Stimulated activated memory B cell treated with anti-CD40 and anti-IgM and Interleukin-4, amounts not matched to agents 10 μg/mL and 1 μg/mL and 100 μg/mL, for 72 hours (primary cell): ENCODE results near the gene SLC16A5.

Experiments used
- ATAC-seq: fragments of 150-1000 bp; cut with Tn5 transposase; 2 replicates; pipeline ENCODE4 v1.10.0; 2021
- H3K27ac Mint-ChIP-seq: one replicate; pipeline ENCODE4 v1.8.0; 2022; ENCODE audit warnings: mild to moderate bottlenecking, mixed read lengths
- H3K27me3 Mint-ChIP-seq: one replicate; pipeline ENCODE4 v1.8.0; 2022; ENCODE audit warnings: mixed read lengths
- H3K36me3 Mint-ChIP-seq: one replicate; pipeline ENCODE4 v1.8.0; 2022; ENCODE audit warnings: mixed read lengths
- H3K4me1 Mint-ChIP-seq: one replicate; pipeline ENCODE4 v1.8.0; 2022; ENCODE audit warnings: mixed read lengths
- H3K4me3 Mint-ChIP-seq: one replicate; pipeline ENCODE4 v1.8.0; 2022; ENCODE audit warnings: mild to moderate bottlenecking, moderate library complexity, mixed read lengths
- H3K9me3 Mint-ChIP-seq: one replicate; pipeline ENCODE4 v1.8.0; 2022; ENCODE audit warnings: mixed read lengths

SLC16A5 gene

GRCh38 chr17:75090871-75091854 is 3.4 kb downstream of the SLC16A5 start:
- Mint-ChIP-seq H3K4me3 (no peak overlapping the region), H3K4me1 (peaks cover 40% of the 10 kb centered on the region), H3K27ac (no peak overlapping the region), H3K36me3 (no peaks in the 10 kb centered on the region), H3K27me3 (no peaks in the 10 kb centered on the region), H3K9me3 (no peaks in the 10 kb centered on the region)
- no peak for ATAC-seq

GRCh38 chr17:75091855-75092327 is 4.1 kb downstream of the SLC16A5 start:
- ATAC-seq = no peak
- no peak overlapping the region for H3K27ac Mint-ChIP-seq
- no peaks in the 10 kb centered on the region for H3K27me3 Mint-ChIP-seq
- H3K4me1 Mint-ChIP-seq = peaks cover 33% of the 10 kb centered on the region
- no peaks in the 10 kb centered on the region for H3K36me3 Mint-ChIP-seq
- H3K4me3 Mint-ChIP-seq = no peak overlapping the region
- H3K9me3 Mint-ChIP-seq = no peaks in the 10 kb centered on the region

DNA sequence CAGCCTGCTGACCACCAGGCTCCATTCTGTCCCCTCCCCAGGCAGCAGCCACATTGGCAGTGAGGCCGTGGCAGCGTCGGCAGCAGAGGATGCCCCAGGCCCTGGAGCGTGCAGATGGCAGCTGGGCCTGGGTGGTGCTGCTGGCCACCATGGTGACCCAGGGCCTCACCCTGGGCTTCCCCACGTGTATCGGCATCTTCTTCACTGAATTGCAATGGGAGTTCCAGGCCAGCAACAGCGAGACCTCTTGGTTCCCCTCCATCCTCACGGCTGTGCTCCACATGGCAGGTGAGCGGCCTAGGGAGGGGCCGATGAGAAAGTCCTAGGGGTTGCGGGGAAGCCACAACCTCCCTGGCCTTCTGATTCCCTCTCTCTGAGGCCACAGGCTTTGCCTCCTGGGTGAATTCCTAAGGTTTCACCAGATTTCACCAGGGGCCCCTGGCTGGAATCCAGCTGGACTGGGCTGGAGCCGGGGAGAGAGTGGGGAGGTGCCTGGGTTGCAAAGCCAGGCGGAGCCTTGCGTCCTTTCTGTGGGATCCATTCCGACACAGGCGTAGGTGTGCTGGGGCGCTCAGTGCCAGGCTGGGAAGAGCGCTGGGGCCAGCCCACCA is 5.9 kb downstream of the SLC16A5 start:
- H3K4me1 Mint-ChIP-seq = peaks cover 24% of the 10 kb centered on the region
- no peak overlapping the region for H3K27ac Mint-ChIP-seq
- H3K9me3 Mint-ChIP-seq = no peaks in the 10 kb centered on the region
- ATAC-seq = no peak
- no peak overlapping the region for H3K4me3 Mint-ChIP-seq
- H3K27me3 Mint-ChIP-seq = no peaks in the 10 kb centered on the region
- H3K36me3 Mint-ChIP-seq = no peaks in the 10 kb centered on the region

- Mint-ChIP-seq H3K4me3 (no peak overlapping the region), H3K27ac (no peak overlapping the region), H3K27me3 (no peaks in the 10 kb centered on the region), H3K4me1 (peaks cover 25% of the 10 kb centered on the region), H3K9me3 (no peaks in the 10 kb centered on the region), H3K36me3 (no peaks in the 10 kb centered on the region)
- peak; percentile 26 for ATAC-seq
Measured at GRCh38 chr17:75094871-75095399, 7.2 kb downstream of the SLC16A5 start.

GRCh38 chr17:75096082-75096625 is 8.4 kb downstream of the SLC16A5 start:
- Mint-ChIP-seq H3K27ac (no peak overlapping the region), H3K27me3 (no peaks in the 10 kb centered on the region), H3K9me3 (no peaks in the 10 kb centered on the region), H3K36me3 (no peaks in the 10 kb centered on the region), H3K4me3 (no peak overlapping the region), H3K4me1 (peaks cover 19% of the 10 kb centered on the region)
- ATAC-seq = no peak

DNA sequence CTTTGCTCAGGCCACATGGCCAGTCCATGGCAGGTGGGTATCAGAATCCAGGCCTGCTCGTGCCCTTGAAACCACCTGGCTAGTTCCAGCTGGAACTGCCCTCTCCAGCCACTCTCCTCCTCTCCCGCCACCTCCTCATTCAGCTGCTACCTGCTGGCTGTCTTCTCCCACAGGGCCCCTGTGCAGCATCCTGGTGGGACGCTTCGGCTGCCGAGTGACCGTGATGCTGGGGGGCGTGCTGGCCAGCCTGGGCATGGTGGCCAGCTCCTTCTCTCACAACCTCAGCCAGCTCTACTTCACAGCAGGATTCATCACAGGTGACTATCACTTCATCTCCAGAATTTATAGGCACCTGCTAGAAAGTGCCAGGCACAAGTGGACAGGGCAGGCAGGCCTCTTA is 10.1 kb downstream of the SLC16A5 start:
- H3K27me3 Mint-ChIP-seq = no peaks in the 10 kb centered on the region
- H3K36me3 Mint-ChIP-seq = no peaks in the 10 kb centered on the region
- no peaks in the 10 kb centered on the region for H3K9me3 Mint-ChIP-seq
- H3K4me3 Mint-ChIP-seq = no peak overlapping the region
- ATAC-seq = no peak
- peak overlapping the region; percentile 2 for H3K27ac Mint-ChIP-seq
- H3K4me1 Mint-ChIP-seq = peaks cover 22% of the 10 kb centered on the region

GRCh38 chr17:75098861-75099260 is 11.1 kb downstream of the SLC16A5 start:
- no peaks in the 10 kb centered on the region for H3K27me3 Mint-ChIP-seq
- no peak overlapping the region for H3K4me3 Mint-ChIP-seq
- ATAC-seq = no peak
- no peaks in the 10 kb centered on the region for H3K36me3 Mint-ChIP-seq
- peaks cover 22% of the 10 kb centered on the region for H3K4me1 Mint-ChIP-seq
- no peaks in the 10 kb centered on the region for H3K9me3 Mint-ChIP-seq
- H3K27ac Mint-ChIP-seq = peak overlapping the region; percentile 2

DNA sequence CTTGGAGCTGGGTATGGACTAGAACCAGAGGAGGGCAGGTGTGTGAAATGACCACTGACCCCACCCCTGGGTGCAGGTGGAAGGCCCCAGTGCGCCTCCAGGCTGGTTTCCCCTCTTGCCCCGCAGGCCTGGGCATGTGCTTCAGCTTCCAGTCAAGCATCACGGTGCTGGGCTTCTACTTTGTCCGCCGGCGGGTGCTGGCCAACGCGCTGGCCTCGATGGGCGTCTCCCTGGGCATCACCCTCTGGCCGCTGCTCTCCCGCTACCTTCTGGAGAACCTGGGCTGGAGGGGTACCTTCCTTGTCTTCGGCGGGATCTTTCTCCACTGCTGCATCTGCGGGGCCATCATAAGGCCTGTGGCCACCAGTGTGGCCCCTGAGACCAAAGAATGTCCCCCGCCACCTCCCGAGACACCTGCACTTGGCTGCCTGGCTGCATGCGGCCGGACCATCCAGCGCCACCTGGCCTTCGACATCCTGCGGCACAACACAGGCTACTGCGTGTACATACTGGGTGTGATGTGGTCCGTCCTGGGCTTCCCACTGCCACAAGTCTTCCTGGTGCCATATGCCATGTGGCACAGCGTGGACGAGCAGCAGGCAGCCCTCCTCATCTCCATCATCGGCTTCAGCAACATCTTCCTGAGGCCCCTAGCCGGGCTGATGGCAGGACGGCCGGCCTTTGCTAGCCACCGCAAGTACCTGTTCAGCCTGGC is 12.3 kb downstream of the SLC16A5 start:
- Mint-ChIP-seq H3K4me1 (peaks cover 22% of the 10 kb centered on the region), H3K4me3 (no peak overlapping the region), H3K9me3 (no peaks in the 10 kb centered on the region), H3K27me3 (no peaks in the 10 kb centered on the region), H3K27ac (no peak overlapping the region), H3K36me3 (no peaks in the 10 kb centered on the region)
- no peak for ATAC-seq

DNA sequence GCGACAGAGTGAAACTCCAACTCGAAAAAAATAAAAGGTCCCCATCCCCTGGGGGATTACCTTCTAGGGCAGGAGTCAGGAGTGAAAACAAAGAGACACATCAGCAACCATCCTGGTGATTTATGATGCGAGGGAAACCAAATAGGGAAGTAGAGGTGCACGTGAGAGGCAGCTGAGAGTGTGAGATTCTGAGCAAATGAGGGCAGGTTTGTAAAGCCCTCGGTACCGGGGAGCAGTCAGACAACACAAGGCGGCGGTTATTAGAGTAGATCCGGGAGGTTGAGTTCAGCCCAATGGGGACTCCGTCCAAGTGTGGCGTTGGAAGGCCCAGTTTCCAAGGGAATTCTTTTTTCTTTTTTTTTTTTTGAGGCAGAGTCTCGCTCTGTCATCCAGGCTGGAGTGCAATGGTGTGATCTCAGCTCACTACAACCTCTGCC is 14.6 kb downstream of the SLC16A5 start:
- H3K27me3 Mint-ChIP-seq = no peaks in the 10 kb centered on the region
- H3K9me3 Mint-ChIP-seq = no peaks in the 10 kb centered on the region
- peak overlapping the region; percentile 50 for H3K27ac Mint-ChIP-seq
- no peaks in the 10 kb centered on the region for H3K36me3 Mint-ChIP-seq
- H3K4me1 Mint-ChIP-seq = peaks cover 27% of the 10 kb centered on the region
- H3K4me3 Mint-ChIP-seq = no peak overlapping the region
- peak; percentile 79 for ATAC-seq

DNA sequence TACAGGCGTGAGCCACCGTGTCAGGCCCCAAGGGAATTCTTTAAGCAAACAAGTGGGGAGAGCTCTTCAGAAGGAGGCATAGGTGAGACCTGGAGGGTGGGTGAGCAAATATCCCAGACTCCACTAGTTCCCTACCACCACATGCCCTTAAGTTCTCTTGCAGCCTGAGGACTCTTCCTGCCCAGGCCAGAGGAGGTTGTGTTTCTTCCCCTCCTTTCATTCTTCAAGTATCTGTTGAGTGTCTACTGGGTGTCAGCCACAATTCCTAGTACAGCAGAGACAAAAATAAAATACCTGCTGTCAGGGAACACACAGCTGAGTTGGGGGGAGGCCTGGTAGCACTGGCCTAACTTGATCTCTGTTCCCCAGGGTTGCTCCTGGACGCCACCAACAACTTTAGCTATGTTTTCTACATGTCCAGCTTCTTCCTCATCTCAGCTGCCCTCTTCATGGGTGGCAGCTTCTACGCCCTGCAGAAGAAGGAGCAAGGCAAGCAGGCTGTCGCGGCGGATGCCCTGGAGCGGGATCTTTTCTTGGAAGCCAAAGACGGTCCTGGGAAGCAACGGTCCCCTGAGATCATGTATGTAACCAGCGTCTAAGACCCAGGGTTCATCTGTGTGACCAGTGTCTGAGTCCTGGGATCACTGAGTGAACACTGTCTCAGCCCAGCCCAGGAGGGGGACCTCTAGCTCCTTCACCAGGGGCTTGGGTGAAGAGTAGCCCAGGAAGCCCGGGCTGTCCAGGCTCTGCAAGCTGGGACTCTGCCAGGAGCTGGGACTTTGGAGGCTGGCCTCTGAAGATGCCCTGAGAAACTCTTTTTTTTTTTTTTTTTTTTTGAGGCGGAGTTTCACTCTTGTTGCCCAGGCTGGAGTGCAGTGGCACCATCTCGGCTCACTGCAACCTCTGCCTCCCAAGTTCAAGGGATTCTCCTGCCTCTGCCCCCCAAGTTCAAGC is 16.1 kb downstream of the SLC16A5 start:
- Mint-ChIP-seq H3K27me3 (no peaks in the 10 kb centered on the region), H3K4me3 (no peak overlapping the region), H3K36me3 (no peaks in the 10 kb centered on the region), H3K9me3 (no peaks in the 10 kb centered on the region), H3K4me1 (peaks cover 30% of the 10 kb centered on the region), H3K27ac (no peak overlapping the region)
- ATAC-seq = no peak

GRCh38 chr17:75105126-75106080 is 17.6 kb downstream of the SLC16A5 start:
- no peak for ATAC-seq
- no peaks in the 10 kb centered on the region for H3K36me3 Mint-ChIP-seq

GRCh38 chr17:75108193-75108592 is 20.4 kb downstream of the SLC16A5 start:
- H3K9me3 Mint-ChIP-seq = no peaks in the 10 kb centered on the region
- ATAC-seq = no peak
- no peak overlapping the region for H3K27ac Mint-ChIP-seq
- H3K4me1 Mint-ChIP-seq = peaks cover 40% of the 10 kb centered on the region
- no peaks in the 10 kb centered on the region for H3K27me3 Mint-ChIP-seq
- H3K36me3 Mint-ChIP-seq = peaks cover 7% of the 10 kb centered on the region
- H3K4me3 Mint-ChIP-seq = peak overlapping the region; percentile 42

More at GRCh38 chr17:75105126-75106080, 17.6 kb downstream of the SLC16A5 start:
- Mint-ChIP-seq H3K9me3 (no peaks in the 10 kb centered on the region), H3K27me3 (no peaks in the 10 kb centered on the region), H3K4me1 (peaks cover 36% of the 10 kb centered on the region), H3K27ac (peak overlapping the region; percentile 37), H3K4me3 (no peak overlapping the region)

- Mint-ChIP-seq H3K27me3 (no peaks in the 10 kb centered on the region), H3K4me1 (peaks cover 47% of the 10 kb centered on the region), H3K4me3 (peak overlapping the region; percentile 82), H3K36me3 (peaks cover 10% of the 10 kb centered on the region), H3K9me3 (no peaks in the 10 kb centered on the region), H3K27ac (no peak overlapping the region)
- ATAC-seq = peak; percentile 9
Measured at GRCh38 chr17:75109046-75109406, 21.3 kb downstream of the SLC16A5 start.
